PC-3 (cell line): ENCODE results near the gene PLLP. TPM values are rescaled to one million over a fixed set of nuclear protein-coding genes. Genes with fewer than 3 reads are reported as not detected.

Experiments
- ATAC-seq: fragments of 200-7000 bp; cut with Tn5 transposase; 2 replicates; pipeline ENCODE4 v1.9.1; 2020; ENCODE audit warnings: mild to moderate bottlenecking, moderate library complexity
- BruUV-seq: library from RNA; stranded (reverse); fragments of 400-500 nt; replicated peaks from 2 replicates; lab custom pipeline; 2021; lab: Mats Ljungman, UMichigan
- CTCF ChIA-PET: fragments of 300-600 bp; sonication (Branson Sonifier 250); formaldehyde crosslinking; loops from one replicate; lab custom pipeline; 2022; ENCODE audit warnings: antibody characterized with exemption; lab: Charles Lee
- POLR2A ChIA-PET: fragments of 300-600 bp; sonication (Branson Sonifier 250); formaldehyde crosslinking; loops from one replicate; lab custom pipeline; 2022; ENCODE audit warnings: antibody characterized with exemption; ENCODE audit not compliant: unreplicated experiment; lab: Charles Lee
- DNase-seq: peaks from one replicate; pipeline ENCODE4 v3.0.0-alpha.2; 2015
- H2AFZ ChIP-seq: fragments of 300-600 bp; sonication (generic); 2 replicates; pipeline ENCODE4 v1.6.0; 2016; ENCODE audit warnings: antibody characterized with exemption, low read length
- H3F3A ChIP-seq: fragments of 300-600 bp; sonication (generic); one replicate; pipeline ENCODE4 v1.6.0; 2017; ENCODE audit warnings: antibody characterized with exemption, low read length, control low read depth, mild to moderate bottlenecking; ENCODE audit not compliant: unreplicated experiment
- H3K27ac ChIP-seq: fragments of 300-600 bp; sonication (generic); 2 replicates; pipeline ENCODE4 v1.5.1; 2016; ENCODE audit warnings: mild to moderate bottlenecking, low read length
- H3K27me3 ChIP-seq: fragments of 300-600 bp; sonication (generic); 2 replicates; pipeline ENCODE4 v1.6.1; 2016; ENCODE audit warnings: low read length, mixed read lengths
- H3K36me3 ChIP-seq: fragments of 300-600 bp; sonication (generic); 2 replicates; pipeline ENCODE4 v1.6.1; 2016; ENCODE audit warnings: low read depth, mixed run types, low read length, mixed read lengths
- H3K4me1 ChIP-seq: fragments of 300-600 bp; sonication (generic); 2 replicates; pipeline ENCODE4 v1.5.1; 2016; ENCODE audit warnings: low read length; ENCODE audit not compliant: insufficient read depth
- H3K4me2 ChIP-seq: fragments of 300-600 bp; sonication (generic); 2 replicates; pipeline ENCODE4 v1.6.0; 2016; ENCODE audit warnings: low read length
- H3K4me3 ChIP-seq: fragments of 300-600 bp; sonication (generic); 2 replicates; pipeline ENCODE4 v1.5.1; 2016; ENCODE audit warnings: mild to moderate bottlenecking, low read length, mixed read lengths
- H3K79me2 ChIP-seq: fragments of 300-600 bp; sonication (generic); 2 replicates; pipeline ENCODE4 v1.6.1; 2017; ENCODE audit warnings: low read length, mixed read lengths
- H3K9ac ChIP-seq: fragments of 300-600 bp; sonication (generic); 2 replicates; pipeline ENCODE4 v1.6.0; 2016; ENCODE audit warnings: mild to moderate bottlenecking, low read length
- H3K9me2 ChIP-seq: fragments of 300-600 bp; sonication (generic); replicated peaks from 2 replicates; pipeline ENCODE4 v1.6.1; 2016; ENCODE audit warnings: mixed run types, low read length, mixed read lengths
- H3K9me3 ChIP-seq: fragments of 300-600 bp; sonication (generic); 2 replicates; pipeline ENCODE4 v1.6.1; 2016; ENCODE audit warnings: low read length, mixed read lengths
- H4K20me1 ChIP-seq: fragments of 300-600 bp; sonication (generic); 2 replicates; pipeline ENCODE4 v1.6.1; 2016; ENCODE audit warnings: low read length, mixed read lengths
- EZH2 ChIP-seq: fragments of 300-600 bp; sonication (generic); IDR thresholded peaks from one replicate; pipeline ENCODE4 v1.6.1; 2017; ENCODE audit warnings: antibody characterized with exemption, mild to moderate bottlenecking, low read length; ENCODE audit not compliant: unreplicated experiment
- EZH2phosphoT487 ChIP-seq: fragments of 300-600 bp; sonication (generic); IDR thresholded peaks from 2 replicates; pipeline ENCODE4 v1.6.1; 2018; ENCODE audit warnings: mild to moderate bottlenecking, antibody characterized with exemption, low read length, borderline replicate concordance
- intact Hi-C: fragments of 100-400 bp; cut with micrococcal nuclease; formaldehyde crosslinking; loops from 2 replicates; pipeline ENCODE4 v1.9.0; 2023
- total RNA-seq: library from RNA; depleted of rRNA; stranded (reverse); fragments of >200 nt; gene quantifications from 2 replicates; pipeline ENCODE4 v1.2.3, GENCODE V29; 2014
- TF ChIP-seq, protein P1 (sequence below): fragments of 300-600 bp; sonication (generic); conservative IDR thresholded peaks from 2 replicates; pipeline ENCODE4 v1.5.1; 2017; ENCODE audit warnings: antibody characterized with exemption, low read depth, mild to moderate bottlenecking, low read length

Gene PLLP
- total RNA-seq, 1 experiment from 2014 or later, result 1.6 TPM

DNA sequence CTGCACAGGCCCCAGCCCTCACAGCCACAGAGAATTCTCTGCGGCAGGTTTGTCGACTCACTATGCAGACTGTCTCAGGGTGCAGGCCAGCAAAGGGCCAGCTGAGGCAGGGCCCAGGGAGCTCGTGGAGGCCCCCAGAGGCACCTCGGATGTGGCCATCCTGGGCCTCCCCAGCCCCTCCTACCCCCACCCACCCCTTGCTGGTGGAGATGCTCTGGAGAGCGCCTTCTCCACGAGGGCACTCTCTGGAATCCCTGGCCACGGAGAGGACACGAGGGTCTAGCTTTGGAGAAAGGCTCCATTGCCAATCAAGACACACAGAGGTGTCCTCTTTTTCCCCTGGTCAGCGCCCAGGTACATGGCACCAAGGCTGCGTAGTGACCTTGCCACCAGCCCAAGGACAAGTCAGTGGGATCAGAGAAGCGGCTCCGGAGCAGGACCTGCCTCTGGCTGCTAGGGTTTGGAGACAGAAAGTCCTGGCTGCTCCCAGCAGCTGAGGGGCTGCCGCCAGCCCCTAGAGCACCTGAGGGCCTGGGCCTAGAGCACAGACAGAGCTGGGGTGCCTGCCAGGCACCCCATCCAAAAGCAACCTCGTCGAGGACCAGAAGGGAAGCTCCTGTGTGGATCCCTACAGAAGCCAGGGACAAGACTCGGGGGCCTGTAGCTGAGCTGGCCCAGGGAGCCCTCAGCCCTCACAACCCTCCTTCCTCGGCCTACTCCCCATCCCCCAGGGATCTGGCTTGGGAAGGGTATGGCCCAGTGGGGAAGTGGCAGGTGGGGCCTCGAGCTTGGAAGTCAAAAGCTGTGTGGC is 20.7 kb downstream of the PLLP start:
- Histone ChIP-seq H3K79me2 (no peaks in the 10 kb centered on the region), H3K4me2 (no peak overlapping the region), H3K27ac (no peak overlapping the region), H3K27me3 (no peaks in the 10 kb centered on the region), H3F3A (no peaks in the 10 kb centered on the region), H2AFZ (no peak overlapping the region), H3K36me3 (no peaks in the 10 kb centered on the region), H3K4me1 (peaks cover 16% of the 10 kb centered on the region), H3K4me3 (no peak overlapping the region), H3K9ac (no peak overlapping the region), H3K9me2 (no peaks in the 10 kb centered on the region), H4K20me1 (no peaks in the 10 kb centered on the region), H3K9me3 (no peaks in the 10 kb centered on the region)
- ChIA-PET CTCF (no interaction called here), POLR2A (no interaction called here)
- BruUV-seq, result no TSS peak
- intact Hi-C loops, result no loop called here
- TF ChIP-seq EZH2 (no peak), EZH2phosphoT487 (no peak)
- TF ChIP-seq, protein P1, sequence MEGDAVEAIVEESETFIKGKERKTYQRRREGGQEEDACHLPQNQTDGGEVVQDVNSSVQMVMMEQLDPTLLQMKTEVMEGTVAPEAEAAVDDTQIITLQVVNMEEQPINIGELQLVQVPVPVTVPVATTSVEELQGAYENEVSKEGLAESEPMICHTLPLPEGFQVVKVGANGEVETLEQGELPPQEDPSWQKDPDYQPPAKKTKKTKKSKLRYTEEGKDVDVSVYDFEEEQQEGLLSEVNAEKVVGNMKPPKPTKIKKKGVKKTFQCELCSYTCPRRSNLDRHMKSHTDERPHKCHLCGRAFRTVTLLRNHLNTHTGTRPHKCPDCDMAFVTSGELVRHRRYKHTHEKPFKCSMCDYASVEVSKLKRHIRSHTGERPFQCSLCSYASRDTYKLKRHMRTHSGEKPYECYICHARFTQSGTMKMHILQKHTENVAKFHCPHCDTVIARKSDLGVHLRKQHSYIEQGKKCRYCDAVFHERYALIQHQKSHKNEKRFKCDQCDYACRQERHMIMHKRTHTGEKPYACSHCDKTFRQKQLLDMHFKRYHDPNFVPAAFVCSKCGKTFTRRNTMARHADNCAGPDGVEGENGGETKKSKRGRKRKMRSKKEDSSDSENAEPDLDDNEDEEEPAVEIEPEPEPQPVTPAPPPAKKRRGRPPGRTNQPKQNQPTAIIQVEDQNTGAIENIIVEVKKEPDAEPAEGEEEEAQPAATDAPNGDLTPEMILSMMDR, result no peak
- ATAC-seq, result no peak
- no peak for DNase-seq

DNA sequence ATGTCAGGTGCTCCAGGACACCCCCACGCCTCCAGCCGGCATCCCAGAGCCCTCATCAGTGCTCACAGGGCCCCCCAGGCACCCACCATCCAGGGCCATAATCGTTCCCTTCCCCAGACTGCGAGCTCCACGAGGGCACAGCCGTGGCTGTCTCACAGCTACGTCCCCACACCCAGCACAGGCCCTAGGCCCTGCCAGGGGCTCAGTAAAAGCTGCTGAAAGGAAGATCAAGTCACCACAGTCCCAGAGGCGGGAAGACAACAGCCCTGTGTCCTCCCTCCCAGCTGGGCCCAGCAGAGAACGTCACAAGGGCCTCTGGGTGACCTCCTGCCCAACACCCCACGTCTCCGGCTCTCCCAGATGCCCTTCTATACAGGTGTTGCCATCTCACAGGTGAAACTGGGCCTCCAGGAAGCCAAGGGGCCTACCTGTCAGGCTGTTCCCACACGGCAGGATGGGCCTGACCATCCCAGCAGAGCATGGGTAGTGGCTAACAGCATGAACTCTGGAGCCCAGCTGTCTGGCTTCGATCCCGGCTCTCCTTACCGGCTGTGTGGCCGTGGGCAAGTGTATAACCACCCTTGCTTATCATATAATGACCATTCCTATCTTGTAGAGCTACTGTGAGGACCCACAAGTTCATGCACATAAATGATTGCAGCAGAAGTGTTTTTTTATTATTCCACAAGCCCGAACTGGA is 21.5 kb downstream of the PLLP start:
- no peak overlapping the region for H3K4me3 ChIP-seq
- H3K9me3 ChIP-seq, result no peaks in the 10 kb centered on the region
- H3K79me2 ChIP-seq, result no peaks in the 10 kb centered on the region
- BruUV-seq, result no TSS peak
- ATAC-seq (no peak), DNase-seq (no peak)
- H3K9me2 ChIP-seq, result no peaks in the 10 kb centered on the region
- H3K27ac ChIP-seq, result no peak overlapping the region
- POLR2A ChIA-PET, result no interaction called here
- CTCF ChIA-PET, result no interaction called here
- H4K20me1 ChIP-seq, result no peaks in the 10 kb centered on the region
- TF ChIP-seq, protein P1, result no peak
- no peak for TF ChIP-seq EZH2
- no peak for TF ChIP-seq EZH2phosphoT487
- no peaks in the 10 kb centered on the region for H3K36me3 ChIP-seq
- no peak overlapping the region for H3K9ac ChIP-seq
- no peak overlapping the region for H2AFZ ChIP-seq
- H3F3A ChIP-seq, result no peaks in the 10 kb centered on the region
- H3K4me1 ChIP-seq, result peaks cover 16% of the 10 kb centered on the region
- H3K27me3 ChIP-seq, result no peaks in the 10 kb centered on the region
- no peak overlapping the region for H3K4me2 ChIP-seq
- intact Hi-C loops, result no loop called here

DNA sequence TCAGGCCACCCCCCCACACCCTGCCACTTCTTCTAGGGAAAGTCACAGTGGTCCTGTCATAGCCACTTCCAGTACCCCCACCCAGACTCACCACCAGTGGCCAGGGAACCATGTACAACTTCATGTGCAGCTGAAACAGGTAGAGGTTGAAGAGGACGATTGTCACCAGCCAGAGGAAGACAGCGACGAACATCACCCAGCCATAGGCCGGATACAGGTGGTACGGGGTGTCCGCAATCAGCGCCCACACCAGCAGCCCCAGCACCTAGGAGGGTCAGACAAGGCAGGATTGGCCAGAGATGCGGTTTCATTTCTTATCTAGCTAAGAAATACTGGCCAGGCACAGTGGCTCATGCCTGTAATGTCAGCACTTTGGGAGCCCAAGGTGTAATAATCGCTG is 22.7 kb downstream of the PLLP start:
- Histone ChIP-seq H3K79me2 (no peaks in the 10 kb centered on the region), H4K20me1 (no peaks in the 10 kb centered on the region), H3K9me2 (no peaks in the 10 kb centered on the region), H3K4me2 (no peak overlapping the region), H2AFZ (no peak overlapping the region), H3K27ac (no peak overlapping the region), H3F3A (no peaks in the 10 kb centered on the region), H3K9me3 (no peaks in the 10 kb centered on the region), H3K9ac (no peak overlapping the region), H3K4me3 (no peak overlapping the region), H3K27me3 (no peaks in the 10 kb centered on the region), H3K36me3 (no peaks in the 10 kb centered on the region), H3K4me1 (peaks cover 16% of the 10 kb centered on the region)
- intact Hi-C loops, result no loop called here
- no peak for TF ChIP-seq EZH2phosphoT487
- no peak for TF ChIP-seq EZH2
- ChIA-PET CTCF (no interaction called here), POLR2A (no interaction called here)
- no peak for ATAC-seq
- DNase-seq, result no peak
- BruUV-seq, result no TSS peak
